GM06990 (cell line): ENCODE data around the gene RMP24.
A peak's percentile ranks its signal among the peaks of the same experiment; 100 is the strongest.

Source experiments
- DNase-seq: peaks from one replicate; pipeline ENCODE4 v3.0.0-alpha.2; 2011; ENCODE audit not compliant: insufficient read length; ENCODE audit errors: extremely low read depth
- H3K27me3 ChIP-seq: replicated peaks from 2 replicates; pipeline ENCODE4 v1.6.0; 2011; ENCODE audit warnings: low read length; ENCODE audit not compliant: control insufficient read depth, insufficient read depth
- H3K36me3 ChIP-seq: 2 replicates; pipeline ENCODE4 v1.5.1; 2011; ENCODE audit warnings: low read length; ENCODE audit not compliant: control insufficient read depth, insufficient read depth
- H3K4me3 ChIP-seq: replicated peaks from 2 replicates; pipeline ENCODE4 v1.5.1; 2011; ENCODE audit warnings: low read depth, mild to moderate bottlenecking, control low read depth, low read length
- TF ChIP-seq, protein P1 (sequence below): IDR thresholded peaks from 2 replicates; pipeline ENCODE4 v1.5.1; 2011; ENCODE audit warnings: low read length, control low read depth, mild to moderate bottlenecking, inconsistent platforms; ENCODE audit not compliant: insufficient read depth, poor library complexity, severe bottlenecking

Gene RMP24

DNA sequence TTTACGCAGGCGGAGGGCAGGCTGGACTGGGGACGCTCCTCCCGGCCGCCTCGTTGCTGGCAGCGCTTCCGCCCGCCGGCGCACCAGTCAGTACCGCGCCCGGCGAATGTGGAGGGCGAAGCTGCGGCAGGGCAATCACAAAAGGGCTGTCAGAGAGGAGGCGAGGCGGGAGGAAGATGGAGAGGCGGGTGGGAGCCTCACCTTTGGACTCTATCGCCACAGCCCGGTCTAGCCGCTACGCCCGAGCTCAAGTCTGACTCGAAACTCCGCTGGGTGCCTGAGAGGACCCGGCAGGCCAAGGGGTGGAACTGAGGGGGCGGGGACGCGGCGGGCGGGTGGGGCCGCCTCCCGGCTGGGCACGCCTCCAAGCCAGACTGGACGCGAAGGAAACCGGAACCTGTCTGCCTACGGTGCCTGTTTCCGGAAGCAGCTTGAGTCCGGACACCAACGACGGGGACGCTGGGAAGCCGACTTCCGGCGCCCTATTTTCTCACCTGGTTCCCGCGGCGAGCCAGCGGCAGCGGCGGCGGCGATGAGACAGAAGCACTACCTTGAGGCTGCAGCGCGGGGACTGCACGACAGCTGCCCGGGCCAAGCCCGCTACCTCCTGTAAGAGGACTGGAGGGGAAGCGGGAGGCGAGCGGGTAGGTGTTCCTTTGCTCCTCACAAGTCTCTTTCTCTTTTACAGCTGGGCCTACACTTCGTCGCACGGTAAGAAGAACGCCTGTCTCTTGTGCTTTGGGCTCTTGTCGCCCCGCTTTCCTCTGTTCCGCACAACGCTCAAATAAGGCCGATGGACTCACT lies at the start of gene RMP24:
Gene RMP24 (plus strand): TSS at position 483 of the 804 bp plus-strand sequence.
- no peaks in the 10 kb centered on the region; the same call in 1 of the 2 replicates for H3K36me3 ChIP-seq
- H3K4me3 ChIP-seq = peak within 1 kb of the TSS; percentile 73
- TF ChIP-seq, protein P1, sequence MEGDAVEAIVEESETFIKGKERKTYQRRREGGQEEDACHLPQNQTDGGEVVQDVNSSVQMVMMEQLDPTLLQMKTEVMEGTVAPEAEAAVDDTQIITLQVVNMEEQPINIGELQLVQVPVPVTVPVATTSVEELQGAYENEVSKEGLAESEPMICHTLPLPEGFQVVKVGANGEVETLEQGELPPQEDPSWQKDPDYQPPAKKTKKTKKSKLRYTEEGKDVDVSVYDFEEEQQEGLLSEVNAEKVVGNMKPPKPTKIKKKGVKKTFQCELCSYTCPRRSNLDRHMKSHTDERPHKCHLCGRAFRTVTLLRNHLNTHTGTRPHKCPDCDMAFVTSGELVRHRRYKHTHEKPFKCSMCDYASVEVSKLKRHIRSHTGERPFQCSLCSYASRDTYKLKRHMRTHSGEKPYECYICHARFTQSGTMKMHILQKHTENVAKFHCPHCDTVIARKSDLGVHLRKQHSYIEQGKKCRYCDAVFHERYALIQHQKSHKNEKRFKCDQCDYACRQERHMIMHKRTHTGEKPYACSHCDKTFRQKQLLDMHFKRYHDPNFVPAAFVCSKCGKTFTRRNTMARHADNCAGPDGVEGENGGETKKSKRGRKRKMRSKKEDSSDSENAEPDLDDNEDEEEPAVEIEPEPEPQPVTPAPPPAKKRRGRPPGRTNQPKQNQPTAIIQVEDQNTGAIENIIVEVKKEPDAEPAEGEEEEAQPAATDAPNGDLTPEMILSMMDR = no peak
- no peaks in the 10 kb centered on the region for H3K27me3 ChIP-seq
- DNase-seq = peak; percentile 96

DNA sequence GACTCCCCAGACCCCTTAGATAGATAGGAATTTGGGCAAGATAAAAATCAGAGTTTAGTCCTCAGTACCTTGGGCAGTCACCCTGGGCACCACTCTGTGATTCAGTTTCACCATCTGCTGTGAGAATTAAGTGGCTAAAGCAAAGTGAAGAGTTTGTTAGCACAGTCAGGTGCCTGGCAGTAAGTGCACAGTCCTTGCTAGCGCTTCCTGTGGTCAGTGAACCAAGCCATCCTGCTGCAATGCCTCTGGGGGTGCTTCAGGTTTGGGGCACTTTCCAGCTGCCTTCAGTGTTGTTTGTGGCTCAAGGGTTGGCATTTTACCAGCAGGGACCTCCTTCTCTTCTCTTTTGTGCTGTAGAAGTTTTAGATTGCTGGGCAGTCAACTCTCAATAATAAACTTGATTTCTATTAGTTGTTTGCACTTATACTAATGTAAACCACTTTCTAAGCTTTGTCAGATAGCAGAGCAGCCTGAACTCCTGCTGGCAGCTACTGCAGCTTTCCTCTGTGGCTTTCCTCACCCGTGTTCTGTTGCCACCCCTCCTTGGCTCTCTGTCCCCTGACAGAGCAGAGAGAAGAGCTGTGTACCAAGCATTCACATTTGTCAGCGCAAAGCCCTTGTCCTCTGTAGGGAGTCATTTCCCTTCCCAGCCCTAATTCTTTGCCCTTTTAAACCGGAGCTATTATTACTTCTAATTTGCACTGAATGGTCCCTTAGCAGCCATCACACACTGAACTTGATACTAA lies 48.4 kb upstream of the RMP24 start:
- TF ChIP-seq, protein P1 = no peak
- Histone ChIP-seq H3K4me3 (no peak overlapping the region), H3K36me3 (no peaks in the 10 kb centered on the region), H3K27me3 (no peaks in the 10 kb centered on the region; the same call in none of the 2 replicates)
- DNase-seq = no peak

DNA sequence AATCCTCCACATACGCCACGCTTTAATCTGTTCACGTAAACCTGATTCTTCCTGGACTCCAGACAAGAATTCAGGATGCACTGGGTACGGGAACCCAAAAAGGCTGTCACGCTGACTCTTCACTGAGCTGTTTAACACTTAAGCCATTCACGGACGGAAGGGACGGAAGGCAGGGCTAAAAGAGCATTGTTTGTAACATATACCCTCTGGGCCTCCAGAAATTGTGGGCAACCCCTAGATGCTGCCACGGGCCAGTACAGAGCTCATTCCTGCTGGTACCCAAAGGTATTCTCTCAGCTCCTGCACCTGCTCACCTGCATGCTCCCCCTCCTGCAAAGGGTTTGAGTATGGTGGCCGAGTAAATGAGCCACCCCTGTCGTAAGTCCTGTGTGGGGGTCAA lies 45.6 kb upstream of the RMP24 start:
- no peaks in the 10 kb centered on the region; the same call in none of the 2 replicates for H3K27me3 ChIP-seq
- DNase-seq = no peak
- no peaks in the 10 kb centered on the region for H3K36me3 ChIP-seq

DNA sequence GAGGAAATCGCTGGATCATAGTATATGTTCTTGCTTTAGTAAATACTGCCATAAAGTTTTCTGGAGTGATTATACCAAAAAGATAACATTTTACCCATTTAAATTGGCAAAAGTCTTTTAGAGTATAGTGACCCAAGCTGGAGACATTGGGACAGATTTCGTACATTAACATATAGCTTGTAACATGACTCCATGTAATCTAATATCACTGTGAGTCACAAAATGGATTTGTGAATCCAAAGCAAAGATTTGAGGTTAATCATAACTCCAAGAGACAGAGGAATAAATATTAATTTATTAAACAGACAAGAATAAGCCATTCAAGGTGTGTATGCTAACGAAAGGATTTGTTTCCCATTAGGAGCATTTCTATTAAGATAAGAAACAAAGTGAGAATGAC lies 45.0 kb upstream of the RMP24 start:
- H3K36me3 ChIP-seq = no peaks in the 10 kb centered on the region
- no peak overlapping the region for H3K4me3 ChIP-seq
- H3K27me3 ChIP-seq = no peaks in the 10 kb centered on the region; the same call in none of the 2 replicates
- TF ChIP-seq, protein P1 = no peak
- no peak for DNase-seq

More for the DNA sequence above, 45.6 kb upstream of the RMP24 start:
- TF ChIP-seq, protein P1 = no peak
- no peak overlapping the region for H3K4me3 ChIP-seq

DNA sequence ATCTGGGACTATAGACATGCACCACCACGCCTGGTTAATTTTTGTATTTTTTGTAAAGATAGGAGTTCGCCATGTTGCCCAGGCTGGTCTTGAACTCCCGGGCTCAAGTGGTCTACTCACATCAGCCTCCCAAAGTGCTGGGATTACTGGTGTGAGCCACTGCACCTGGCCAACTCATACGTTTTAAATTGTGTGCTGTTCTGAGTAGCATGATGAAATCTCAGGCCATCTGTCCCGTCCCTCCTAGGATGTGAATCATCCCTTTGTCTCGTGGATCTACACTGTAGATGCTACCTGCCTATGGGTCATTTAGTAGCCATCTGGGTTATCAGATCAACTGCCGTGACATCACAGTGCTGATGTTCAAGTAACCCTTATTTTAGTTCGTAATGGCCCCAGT lies 38.5 kb upstream of the RMP24 start:
- DNase-seq = no peak
- Histone ChIP-seq H3K4me3 (no peak overlapping the region), H3K36me3 (no peaks in the 10 kb centered on the region), H3K27me3 (no peaks in the 10 kb centered on the region)
- TF ChIP-seq, protein P1 = no peak
